ENCODE measurements around the gene GOSR2. TPM values are rescaled to one million over a fixed set of nuclear protein-coding genes. Genes with fewer than 3 reads are reported as not detected.

GOSR2 gene
- total and polyA plus RNA-seq, 2 of the 8 experiments (the other 6 are each of a cell fraction or from before 2014, with no cell fraction given) = 28.2 to 36.2 TPM

DNA sequence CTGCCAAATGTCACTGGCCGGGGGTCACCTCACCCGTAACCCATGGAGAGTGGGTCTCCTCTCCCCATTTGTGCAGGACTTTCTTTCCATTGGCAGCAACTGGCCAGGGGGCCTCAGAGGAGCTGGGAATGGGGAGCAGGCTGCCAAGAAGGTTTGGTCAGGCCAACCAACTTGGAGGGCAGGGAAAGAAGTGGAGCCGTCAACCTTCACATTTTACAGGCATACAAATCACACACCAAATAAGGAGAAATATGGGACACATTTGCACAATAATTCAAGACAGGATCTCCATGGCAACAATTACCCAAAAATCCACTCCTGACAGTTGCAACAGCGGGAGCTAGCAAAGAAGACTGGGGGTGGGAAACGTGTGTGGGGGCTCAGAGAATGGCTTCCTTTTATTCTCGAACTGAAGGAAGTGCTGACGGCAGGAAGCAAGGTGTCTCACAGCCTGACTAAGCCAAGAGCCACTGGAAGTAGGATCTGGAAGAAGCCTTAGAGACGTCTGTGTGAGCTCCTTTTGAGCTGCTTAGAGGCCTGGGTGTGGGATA, 35.2 kb downstream of the GOSR2 start:
- CTCF ChIA-PET (ENCODE audit: partially characterized antibody) = interaction anchor here (1.0 to 2.7 kb wide), 4 partner anchors 9 to 144 kb away, joined by 3 to 9 read pairs (median 7); no protein-coding TSS in a partner anchor
- H3K27me3 ChIP-seq (replicated peaks in 1 of 4; ENCODE audit: control insufficient read depth in 3 of 4, extremely low read depth in 1 of 4, insufficient read depth in 3 of 4, low read length in 3 of 4) = peaks cover 0 to 2% (median 0%) of the 10 kb centered on the region in 4 experiments; a peak in 1 of 7 replicates
- no peak overlapping the region for H3K4me2 ChIP-seq (ENCODE audit: insufficient read depth in 1 of 2, low read depth in 2 of 2, low read length in 2 of 2)
- no peak overlapping the region for H3K18ac ChIP-seq (ENCODE audit: extremely low read depth, low read length)
- H3K9ac ChIP-seq (replicated peaks in 1 of 4; ENCODE audit: extremely low read depth in 1 of 4, low read depth in 3 of 4, low read length in 3 of 4) = no peak overlapping the region
- no peaks in the 10 kb centered on the region for H3K4me1 ChIP-seq (replicated peaks in 1 of 4; ENCODE audit: control insufficient read depth in 3 of 4, insufficient read depth in 4 of 4, low read length in 3 of 4)
- no peaks in the 10 kb centered on the region for H3K23me2 ChIP-seq (ENCODE audit: low read depth, low read length)
- WGBS, 2 experiments (ENCODE audit: extremely low coverage in 1 of 2, insufficient coverage in 1 of 2, insufficient read length in 1 of 2, insufficient replicate concordance in 2 of 2, low coverage in 1 of 2, low lambda C conversion rate in 2 of 2, missing lambda C conversion rate in 1 of 2) = 75% methylated on average over 6 of the region's 8 CpGs; no CpG with 5 or more reads in 1 of the 2 experiments
- no peak overlapping the region for H3K56ac ChIP-seq (replicated peaks; ENCODE audit: insufficient read length, low read depth, low read length)
- no peak overlapping the region for H2BK15ac ChIP-seq (ENCODE audit: low read length)
- H3K4ac ChIP-seq (replicated peaks; ENCODE audit: insufficient read length, low read depth, low read length) = no peak overlapping the region
- H4K8ac ChIP-seq (ENCODE audit: extremely low read depth, insufficient read depth, low read length) = no peak overlapping the region
- no peak overlapping the region for H2BK12ac ChIP-seq (ENCODE audit: low read depth, low read length)
- H3K23ac ChIP-seq (ENCODE audit: insufficient read length) = no peak overlapping the region
- POLR2A ChIA-PET (ENCODE audit: partially characterized antibody) = interaction anchor here (0.6 to 3.9 kb wide), 6 partner anchors 10 to 138 kb away, joined by 3 to 26 read pairs (median 5); no protein-coding TSS in a partner anchor
- H2AK5ac ChIP-seq (ENCODE audit: low read depth, low read length) = no peak overlapping the region
- FAIRE-seq = no peak
- no peak for DNase-seq (ENCODE audit: low read depth in 1 of 2, low spot score in 2 of 2)
- no peak overlapping the region for H2BK20ac ChIP-seq (ENCODE audit: low read length)
- no peaks in the 10 kb centered on the region for H3K79me1 ChIP-seq (ENCODE audit: low read depth, low read length)
- no peaks in the 10 kb centered on the region for H3K79me2 ChIP-seq (ENCODE audit: control insufficient read depth in 1 of 2, insufficient read depth in 2 of 2, low read length in 2 of 2)
- no peak overlapping the region for H4K91ac ChIP-seq (replicated peaks; ENCODE audit: insufficient read length, low read length)
- H3K27ac ChIP-seq (ENCODE audit: low read depth, low read length) = no peak overlapping the region
- no peak overlapping the region for H2AFZ ChIP-seq (ENCODE audit: low read length)
- peaks cover 0 to 6% of the 10 kb centered on the region in 2 experiments; a peak in 3 of 4 replicates for H3K9me3 ChIP-seq (ENCODE audit: insufficient read depth in 2 of 2, low read depth in 1 of 2, low read length in 1 of 2)
- H2BK5ac ChIP-seq (ENCODE audit: low read depth, low read length) = no peak overlapping the region
- peaks cover 0 to 3% (median 1%) of the 10 kb centered on the region in 4 experiments; a peak in 1 of 8 replicates for H3K36me3 ChIP-seq (ENCODE audit: control insufficient read depth in 2 of 4, insufficient read depth in 4 of 4, low read length in 3 of 4)
- H3K4me3 ChIP-seq (ENCODE audit: extremely low read depth in 1 of 4, insufficient read depth in 2 of 4, low read depth in 3 of 4, low read length in 4 of 4) = no peak overlapping the region
- H3K14ac ChIP-seq (ENCODE audit: insufficient read length) = no peak overlapping the region
- no peak overlapping the region for H2BK120ac ChIP-seq (replicated peaks; ENCODE audit: low read depth, low read length)
- H4K5ac ChIP-seq (ENCODE audit: insufficient read length, low read depth, low read length) = no peak overlapping the region
- H4K20me1 ChIP-seq (replicated peaks in 1 of 2; ENCODE audit: control insufficient read depth in 1 of 2, insufficient read depth in 2 of 2, low read length in 2 of 2) = no peaks in the 10 kb centered on the region
- TF ChIP-seq FOSL1 (IDR thresholded peaks at IDR 0.05; ENCODE audit: insufficient read depth, low read depth, low read length) = no peak
- no peak for TF ChIP-seq POU5F1 (IDR thresholded peaks at IDR 0.05; ENCODE audit: low read depth, low read length)
- TF ChIP-seq SUZ12 (IDR thresholded peaks at IDR 0.05; ENCODE audit: low read length) = no peak
- no peak for TF ChIP-seq BACH1 (IDR thresholded peaks at IDR 0.05; ENCODE audit: low read length)
- TF ChIP-seq KDM4A (IDR thresholded peaks at IDR 0.05; ENCODE audit: low read depth, low read length, severe bottlenecking) = no peak
- TF ChIP-seq RFX5 (IDR thresholded peaks at IDR 0.05; ENCODE audit: borderline replicate concordance, low read depth, low read length) = no peak
